H1 (cell line): ENCODE data around the gene MYO5A. TPM values are rescaled to one million over a fixed set of nuclear protein-coding genes. Genes with fewer than 3 reads are reported as not detected.

Experiments
- CTCF ChIA-PET: fragments of 300-600 bp; sonication (Branson Sonifier 250); formaldehyde crosslinking; loops from one replicate; lab custom pipeline; 2021; ENCODE audit not compliant: partially characterized antibody; lab: Charles Lee
- POLR2A ChIA-PET: fragments of 300-600 bp; sonication (Branson Sonifier 250); formaldehyde crosslinking; loops from one replicate; lab custom pipeline; 2021; ENCODE audit warnings: inconsistent platforms; ENCODE audit not compliant: partially characterized antibody; lab: Charles Lee
- DNase-seq, 2 experiments: peaks; one replicate each; pipeline versions ENCODE4 v3.0.0 to v3.0.0-alpha.2; 2010 to 2022; ENCODE audit warnings: low spot score in 2 of 2, low read depth in 1 of 2, mixed read lengths in 1 of 2
- FAIRE-seq: peaks from 2 replicates; lab custom pipeline; 2011; peaks lifted over from hg19 to GRCh38; lab: Jason Lieb, UNC
- H2AFZ ChIP-seq: 2 replicates; pipeline ENCODE4 v1.8.1; 2012; ENCODE audit warnings: low read length, inconsistent platforms
- H2AK5ac ChIP-seq: 2 replicates; pipeline ENCODE4 v1.6.1; 2013; ENCODE audit warnings: low read depth, low read length
- H2BK120ac ChIP-seq: replicated peaks from 2 replicates; pipeline ENCODE3; 2013; ENCODE audit warnings: low read depth, low read length, inconsistent platforms
- H2BK12ac ChIP-seq: 2 replicates; pipeline ENCODE4 v1.6.1; 2013; ENCODE audit warnings: low read depth, low read length
- H2BK15ac ChIP-seq: 2 replicates; pipeline ENCODE4 v1.6.1; 2013; ENCODE audit warnings: low read length
- H2BK20ac ChIP-seq: 2 replicates; pipeline ENCODE4 v1.6.1; 2013; ENCODE audit warnings: low read length
- H2BK5ac ChIP-seq: 2 replicates; pipeline ENCODE4 v1.6.1; 2013; ENCODE audit warnings: low read depth, low read length
- H3K14ac ChIP-seq: 2 replicates; pipeline ENCODE4 v1.6.1; 2013; ENCODE audit warnings: inconsistent platforms; ENCODE audit not compliant: insufficient read length
- H3K18ac ChIP-seq: 2 replicates; pipeline ENCODE4 v1.6.1; 2013; ENCODE audit warnings: low read length; ENCODE audit errors: extremely low read depth
- H3K23ac ChIP-seq: 2 replicates; pipeline ENCODE4 v1.6.1; 2013; ENCODE audit warnings: inconsistent platforms; ENCODE audit not compliant: insufficient read length
- H3K23me2 ChIP-seq: 2 replicates; pipeline ENCODE4 v1.6.1; 2013; ENCODE audit warnings: low read depth, low read length
- H3K27ac ChIP-seq: 2 replicates; pipeline ENCODE4 v1.6.1; 2011; ENCODE audit warnings: low read depth, low read length, inconsistent platforms
- H3K27me3 ChIP-seq, 4 experiments: replicated peaks in 1 of 4; 1 replicate in 1 of 4; 2 replicates in 3 of 4; pipeline versions ENCODE4 v1.6.1 to v1.8.1; 2011 to 2013; ENCODE audit warnings: low read length in 3 of 4, mild to moderate bottlenecking in 3 of 4, inconsistent platforms in 2 of 4, mixed read lengths in 2 of 4, moderate library complexity in 1 of 4; ENCODE audit not compliant: control insufficient read depth in 3 of 4, insufficient read depth in 3 of 4; ENCODE audit errors: extremely low read depth in 1 of 4
- H3K36me3 ChIP-seq, 4 experiments: 2 replicates each; pipeline versions ENCODE4 v1.6.1 to v1.8.1; 2011 to 2013; ENCODE audit warnings: mild to moderate bottlenecking in 4 of 4, low read length in 3 of 4, moderate library complexity in 2 of 4, control low read depth in 1 of 4, inconsistent platforms in 1 of 4; ENCODE audit not compliant: insufficient read depth in 4 of 4, control insufficient read depth in 2 of 4
- H3K4ac ChIP-seq: replicated peaks from 2 replicates; pipeline ENCODE3; 2013; ENCODE audit warnings: low read length, low read depth, mixed read lengths, inconsistent platforms; ENCODE audit not compliant: insufficient read length
- H3K4me1 ChIP-seq, 4 experiments: replicated peaks in 1 of 4; 1 replicate in 1 of 4; 2 replicates in 3 of 4; pipeline versions ENCODE4 v1.6.1 to v1.8.1; 2011 to 2013; ENCODE audit warnings: low read length in 3 of 4, inconsistent platforms in 2 of 4, mixed read lengths in 1 of 4; ENCODE audit not compliant: insufficient read depth in 4 of 4, control insufficient read depth in 3 of 4
- H3K4me2 ChIP-seq, 2 experiments: 2 replicates each; pipeline versions ENCODE4 v1.6.1 to v1.8.1; 2011 to 2013; ENCODE audit warnings: low read depth in 2 of 2, low read length in 2 of 2, control low read depth in 1 of 2, inconsistent platforms in 1 of 2, mild to moderate bottlenecking in 1 of 2; ENCODE audit not compliant: insufficient read depth in 1 of 2
- H3K4me3 ChIP-seq, 4 experiments: fragments of 200-600, 300-600 bp in 1 of 4; sonication (generic), shearing (Covaris generic), sonication (Bioruptor Twin) in 1 of 4; 2 replicates each; pipeline versions ENCODE4 v1.5.1 to v1.8.1; 2011 to 2016; ENCODE audit warnings: low read length in 4 of 4, low read depth in 3 of 4, control low read depth in 2 of 4, inconsistent platforms in 2 of 4, mild to moderate bottlenecking in 2 of 4, mixed read lengths in 1 of 4, moderate library complexity in 1 of 4; ENCODE audit not compliant: insufficient read depth in 2 of 4; ENCODE audit errors: extremely low read depth in 1 of 4
- H3K56ac ChIP-seq: replicated peaks from 2 replicates; pipeline ENCODE3; 2013; ENCODE audit warnings: low read depth, mild to moderate bottlenecking, mixed read lengths, low read length, inconsistent platforms; ENCODE audit not compliant: insufficient read length
- H3K79me1 ChIP-seq: 2 replicates; pipeline ENCODE4 v1.6.1; 2013; ENCODE audit warnings: low read depth, low read length, control low read depth
- H3K79me2 ChIP-seq, 2 experiments: 2 replicates each; pipeline versions ENCODE4 v1.6.1 to v1.8.1; 2012 to 2013; ENCODE audit warnings: low read length in 2 of 2, mild to moderate bottlenecking in 2 of 2, inconsistent platforms in 1 of 2; ENCODE audit not compliant: insufficient read depth in 2 of 2, control insufficient read depth in 1 of 2
- H3K9ac ChIP-seq, 4 experiments: replicated peaks in 1 of 4; 1 replicate in 1 of 4; 2 replicates in 3 of 4; pipeline versions ENCODE4 v1.6.1 to v1.8.1; 2011 to 2013; ENCODE audit warnings: low read depth in 3 of 4, low read length in 3 of 4, control low read depth in 2 of 4, mild to moderate bottlenecking in 2 of 4, moderate library complexity in 2 of 4, inconsistent platforms in 1 of 4; ENCODE audit errors: extremely low read depth in 1 of 4
- H3K9me3 ChIP-seq, 2 experiments: 2 replicates each; pipeline versions ENCODE4 v1.6.1 to v1.8.1; 2012 to 2013; ENCODE audit warnings: mild to moderate bottlenecking in 2 of 2, moderate library complexity in 2 of 2, control low read depth in 1 of 2, inconsistent platforms in 1 of 2, low read depth in 1 of 2, low read length in 1 of 2, mixed read lengths in 1 of 2; ENCODE audit not compliant: insufficient read depth in 2 of 2
- H4K20me1 ChIP-seq, 2 experiments: replicated peaks in 1 of 2; 2 replicates each; pipeline versions ENCODE3 to v1.8.1; 2011 to 2013; ENCODE audit warnings: inconsistent platforms in 2 of 2, low read length in 2 of 2, mild to moderate bottlenecking in 1 of 2; ENCODE audit not compliant: insufficient read depth in 2 of 2, control insufficient read depth in 1 of 2
- H4K5ac ChIP-seq: 2 replicates; pipeline ENCODE4 v1.6.1; 2013; ENCODE audit warnings: low read length, low read depth, mixed read lengths, inconsistent platforms; ENCODE audit not compliant: insufficient read length
- H4K8ac ChIP-seq: 2 replicates; pipeline ENCODE4 v1.8.0; 2013; ENCODE audit warnings: mild to moderate bottlenecking, moderate library complexity, low read length, inconsistent platforms; ENCODE audit not compliant: insufficient read depth; ENCODE audit errors: extremely low read depth
- H4K91ac ChIP-seq: replicated peaks from 2 replicates; pipeline ENCODE3; 2013; ENCODE audit warnings: low read length, mixed read lengths, inconsistent platforms; ENCODE audit not compliant: insufficient read length
- BACH1 ChIP-seq: IDR thresholded peaks from 2 replicates; pipeline ENCODE4 v1.6.1; 2012; ENCODE audit warnings: low read length, improper control_type of control experiment
- CBX8 ChIP-seq: fragments of 300-800, 300-1000 bp; sonication (generic); IDR thresholded peaks from 2 replicates; pipeline ENCODE4 v1.7.1; 2016; ENCODE audit warnings: low read depth, low read length, borderline replicate concordance
- CEBPB ChIP-seq: IDR thresholded peaks from 2 replicates; pipeline ENCODE4 v1.6.1; 2012; ENCODE audit warnings: low read depth, low read length
- EGR1 ChIP-seq: IDR thresholded peaks from 2 replicates; pipeline ENCODE4 v1.6.1; 2011; ENCODE audit warnings: low read depth, low read length, borderline replicate concordance
- GABPA ChIP-seq: IDR thresholded peaks from 2 replicates; pipeline ENCODE4 v1.6.1; 2011; ENCODE audit warnings: mild to moderate bottlenecking, low read length, moderate library complexity, borderline replicate concordance; ENCODE audit not compliant: insufficient read depth
- NANOG ChIP-seq: IDR thresholded peaks from 2 replicates; pipeline ENCODE4 v1.6.1; 2011; ENCODE audit warnings: low read length, low read depth, mild to moderate bottlenecking, inconsistent platforms; ENCODE audit not compliant: insufficient read depth, poor library complexity, severe bottlenecking
- RFX5 ChIP-seq: IDR thresholded peaks from 2 replicates; pipeline ENCODE4 v1.6.1; 2011; ENCODE audit warnings: low read depth, low read length, improper control_type of control experiment, borderline replicate concordance
- SAP30 ChIP-seq: fragments of 300-600 bp; sonication (generic); IDR thresholded peaks from 2 replicates; pipeline ENCODE4 v1.7.1; 2012; ENCODE audit warnings: low read length, moderate library complexity, mild to moderate bottlenecking, inconsistent platforms; ENCODE audit not compliant: insufficient read depth, insufficient replicate concordance
- SIRT6 ChIP-seq: IDR thresholded peaks from one replicate; pipeline ENCODE4 v1.7.1; 2012; ENCODE audit warnings: low read length, inconsistent platforms
- SP1 ChIP-seq: IDR thresholded peaks from 2 replicates; pipeline ENCODE4 v1.6.1; 2011; ENCODE audit warnings: low read depth, low read length
- SP2 ChIP-seq: IDR thresholded peaks from 2 replicates; pipeline ENCODE4 v1.6.1; 2012; ENCODE audit warnings: mild to moderate bottlenecking, low read length, inconsistent platforms
- USF2 ChIP-seq: IDR thresholded peaks from 2 replicates; pipeline ENCODE4 v1.6.1; 2011; ENCODE audit warnings: low read length, improper control_type of control experiment
- WGBS, 2 experiments: shearing (Covaris generic) in 1 of 2; methylation state at CpG; one replicate each; pipeline versions ENCODE4 v1.1.6 to v1.1.7; 2013 to 2015; ENCODE audit warnings: low lambda C conversion rate in 2 of 2, mixed read lengths in 2 of 2, inconsistent platforms in 1 of 2, low coverage in 1 of 2, missing lambda C conversion rate in 1 of 2; ENCODE audit not compliant: insufficient replicate concordance in 2 of 2, insufficient coverage in 1 of 2, insufficient read length in 1 of 2; ENCODE audit errors: extremely low coverage in 1 of 2, missing lambda C conversion rate in 1 of 2; 5-methylcytosine and 5-hydroxymethylcytosine counted together
- polyA plus RNA-seq, 7 experiments: library from polyadenylated mRNA; depleted of rRNA in 3 of 7; stranded (reverse) in 5 of 7; unstranded in 2 of 7; fragments of >200 nt in 5 of 7; fragments of 200-250 nt in 2 of 7; gene quantifications; 1 replicate in 5 of 7; 2 replicates in 1 of 7; 4 replicates in 1 of 7; pipeline versions ENCODE4 v1.2.1 to v1.2.3, GENCODE V29; 2011 to 2013; ENCODE audit warnings: missing spikeins in 2 of 7, mixed read lengths in 2 of 7
- total RNA-seq: library from RNA; stranded (reverse); fragmentation: NEBNext Ultra II Directional; extraction: Animal tissue kit (Norgen Biotek cat#: 25700); gene quantifications from 2 replicates; pipeline ENCODE4 v1.2.1, GENCODE V29; 2021

The MYO5A gene
- total and polyA plus RNA-seq, 2 of the 8 experiments (the other 6 are each of a cell fraction or from before 2014, with no cell fraction given): 11.4 to 24.7 TPM

- no peak overlapping the region for H2BK12ac ChIP-seq
- peak overlapping the region; percentile 82; the same call in 1 of the 2 replicates for H2AK5ac ChIP-seq
- ChIA-PET CTCF (interaction anchor here (0.6 to 2.8 kb wide), 4 partner anchors 30 to 124 kb away, joined by 3 to 14 read pairs (median 4); no protein-coding TSS in a partner anchor), POLR2A (interaction anchor here (1.6 kb wide), 2 partner anchors 9 to 26 kb away, joined by 4 to 6 read pairs; partner anchors contain the start of gene MYO5C)
- no peak overlapping the region for H2BK20ac ChIP-seq
- DNase-seq (peak in 1 of 2 experiments; percentile 19), FAIRE-seq (no peak)
- H2BK5ac ChIP-seq: no peak overlapping the region
- H3K27me3 ChIP-seq: no peaks in the 10 kb centered on the region
- H3K14ac ChIP-seq: no peak overlapping the region
- no peak overlapping the region for H4K8ac ChIP-seq
- H3K23me2 ChIP-seq: no peaks in the 10 kb centered on the region
- no peak overlapping the region for H4K91ac ChIP-seq
- H4K20me1 ChIP-seq: no peaks in the 10 kb centered on the region
- no peak overlapping the region for H2AFZ ChIP-seq
- H3K4me2 ChIP-seq: no peak overlapping the region
- peaks cover 4 to 8% of the 10 kb centered on the region in 2 experiments; a peak in 2 of 4 replicates for H3K9me3 ChIP-seq
- H2BK15ac ChIP-seq: no peak overlapping the region
- no peak overlapping the region for H2BK120ac ChIP-seq
- WGBS, 2 experiments: 83% methylated on average over 7 of the region's 7 CpGs; no CpG with 5 or more reads in 1 of the 2 experiments
- H3K27ac ChIP-seq: no peak overlapping the region
- peaks cover 0 to 8% (median 3%) of the 10 kb centered on the region in 4 experiments; a peak in 3 of 8 replicates for H3K36me3 ChIP-seq
- no peak overlapping the region for H4K5ac ChIP-seq
- H3K79me2 ChIP-seq: peaks cover 0 to 26% of the 10 kb centered on the region in 2 experiments; a peak in 2 of 4 replicates
- no peak overlapping the region for H3K9ac ChIP-seq
- H3K4ac ChIP-seq: no peak overlapping the region
- no peak overlapping the region for H3K4me3 ChIP-seq
- no peak overlapping the region for H3K56ac ChIP-seq
- no peak for TF ChIP-seq RFX5
- no peak for TF ChIP-seq SP2
- TF ChIP-seq SAP30: no peak
- no peak for TF ChIP-seq NANOG
- no peak for TF ChIP-seq SIRT6
- TF ChIP-seq SP1: no peak
- TF ChIP-seq GABPA: no peak
- no peak for TF ChIP-seq BACH1
- TF ChIP-seq USF2: no peak
- no peak for TF ChIP-seq CEBPB
- no peak for TF ChIP-seq EGR1
- TF ChIP-seq CBX8: no peak
- no peak overlapping the region for H3K18ac ChIP-seq
- H3K23ac ChIP-seq: no peak overlapping the region
- H3K79me1 ChIP-seq: peaks cover 9% of the 10 kb centered on the region; the same call in 1 of the 2 replicates
- H3K4me1 ChIP-seq: peaks cover 0 to 8% (median 3%) of the 10 kb centered on the region in 4 experiments; a peak in 2 of 7 replicates
Measured at GRCh38 chr15:52287114-52287513, 241.6 kb downstream of the MYO5A start.
